GM18870 (cell line): ENCODE measurements around the gene BCAR1.
A peak's percentile ranks its signal among the peaks of the same experiment; 100 is the strongest.
"Not testable (repeated sequence)": the region's sequence is repeated elsewhere in the genome, so short reads cannot be mapped to it uniquely, and the experiment has no call there.

ENCODE experiments used
- ATAC-seq: cut with Tn5 transposase; IDR thresholded peaks from one replicate; pipeline ENCODE4 v1.9.1; 2021; ENCODE audit warnings: moderate library complexity; ENCODE audit not compliant: unreplicated experiment

The BCAR1 gene

GRCh38 chr16:75256059-75256571 is 4.7 kb upstream of the BCAR1 start:
- no peak for ATAC-seq

GRCh38 chr16:75254359-75254837 is 3.0 kb upstream of the BCAR1 start:
- ATAC-seq, result no peak

DNA sequence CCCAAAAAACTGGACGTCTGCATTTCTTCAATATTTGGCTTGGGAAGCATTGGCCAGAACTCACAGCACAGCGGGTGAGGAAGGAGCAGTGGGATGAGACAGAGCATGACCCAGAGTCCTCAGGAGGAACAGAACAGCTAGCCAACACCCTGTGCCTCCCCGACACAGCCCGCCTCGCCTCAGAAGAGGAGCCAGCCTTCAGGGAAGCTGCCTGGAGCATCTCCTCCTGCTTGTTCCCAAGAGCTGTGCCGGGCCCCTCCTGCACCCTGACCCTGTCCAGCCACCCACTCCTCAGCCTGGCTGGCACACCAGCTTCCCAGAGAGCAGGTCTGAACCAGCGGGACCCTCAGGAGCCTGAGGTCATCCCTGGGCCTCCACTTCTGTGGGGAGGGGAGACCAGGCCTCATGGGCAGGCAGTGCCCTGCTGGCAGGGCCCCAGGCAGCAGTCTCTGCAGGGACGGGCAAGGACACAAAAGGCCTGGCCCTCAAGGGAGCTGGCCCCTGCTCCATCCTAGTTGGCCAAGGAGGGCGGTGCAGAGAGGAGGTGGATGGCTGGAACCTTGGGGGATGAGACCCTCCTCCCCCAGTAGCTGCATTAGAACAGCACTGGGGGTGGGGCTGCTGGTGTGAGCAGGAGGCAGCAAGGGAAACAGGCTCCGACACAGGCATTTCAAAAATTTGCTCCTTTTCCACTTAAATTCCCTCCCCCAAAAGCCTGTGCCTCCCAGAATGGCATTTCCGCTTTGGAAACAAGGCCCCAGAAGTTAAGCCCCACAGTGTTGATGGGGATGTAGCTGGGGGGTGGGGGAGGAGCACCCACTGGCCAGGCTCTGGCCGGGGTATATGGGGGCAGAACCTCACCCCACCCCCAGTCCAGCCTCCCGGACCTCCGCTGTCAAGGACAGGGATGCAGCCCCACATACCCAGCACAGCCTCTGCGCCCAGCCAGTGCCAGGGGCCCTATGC is 1.8 kb upstream of the BCAR1 start:
- no peak for ATAC-seq

DNA sequence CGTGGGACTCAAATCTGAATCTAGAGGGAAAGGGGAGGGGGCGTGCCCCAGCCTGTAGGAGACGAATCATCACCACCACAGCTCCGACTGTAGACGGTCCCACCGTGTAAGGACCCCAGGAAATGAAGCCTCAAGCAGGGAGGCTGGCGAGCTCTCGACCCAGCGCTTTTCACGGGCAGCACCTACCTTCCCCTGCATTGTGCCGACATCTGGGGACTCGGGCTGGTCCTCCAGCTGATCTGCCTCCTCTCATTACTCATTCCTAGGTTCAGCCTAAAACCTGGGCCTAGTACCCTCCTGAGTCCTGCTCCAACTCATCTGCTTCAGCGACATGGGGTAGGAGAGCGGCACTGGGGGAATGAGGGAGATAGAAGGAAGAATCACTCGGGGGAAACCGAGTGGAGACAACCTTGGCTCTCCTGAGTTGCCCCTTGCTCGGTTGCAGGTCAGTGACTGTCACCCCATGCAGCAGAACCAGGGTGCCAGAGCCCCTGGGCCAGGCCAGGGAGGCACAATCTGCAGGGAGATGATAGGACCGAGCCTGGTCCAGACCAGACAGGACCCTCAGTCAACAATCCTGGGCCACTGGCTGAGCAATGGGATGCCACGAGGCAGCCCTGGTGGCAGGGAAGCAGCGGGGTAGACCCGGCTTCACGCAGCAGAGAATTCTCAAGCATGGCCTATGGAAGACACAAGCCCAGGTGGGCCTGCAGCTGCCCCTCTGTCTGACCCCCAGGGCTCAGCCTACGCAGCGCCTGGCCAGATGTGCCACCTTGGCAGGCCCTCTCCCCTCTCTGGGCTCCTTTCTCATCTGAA is 833 bp upstream of the BCAR1 start:
- ATAC-seq, result no peak

DNA sequence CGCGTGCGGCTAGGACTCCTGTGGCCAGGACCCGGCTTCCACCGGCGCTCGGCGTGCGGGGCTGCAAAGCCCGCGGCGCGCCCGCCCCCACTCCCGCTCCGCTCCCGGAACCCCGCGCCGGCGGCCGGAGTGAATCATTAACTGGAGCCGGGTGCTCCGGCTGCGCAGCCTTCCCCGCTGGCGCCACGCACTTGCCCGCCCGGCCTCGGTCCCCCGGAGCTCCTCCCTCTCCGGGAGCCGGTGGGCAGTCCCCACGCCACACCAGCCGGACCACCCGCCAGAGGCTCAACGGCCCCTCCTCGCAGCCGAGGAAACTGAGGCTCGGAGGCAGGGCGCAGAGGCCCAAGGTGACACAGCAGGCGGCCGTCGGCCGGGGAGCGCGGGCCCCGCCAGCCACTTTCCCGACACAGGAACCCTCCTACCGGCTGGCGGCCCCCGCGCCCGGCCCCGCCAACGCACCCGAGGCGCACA is 580 bp downstream of the BCAR1 start:
- ATAC-seq, result no peak

DNA sequence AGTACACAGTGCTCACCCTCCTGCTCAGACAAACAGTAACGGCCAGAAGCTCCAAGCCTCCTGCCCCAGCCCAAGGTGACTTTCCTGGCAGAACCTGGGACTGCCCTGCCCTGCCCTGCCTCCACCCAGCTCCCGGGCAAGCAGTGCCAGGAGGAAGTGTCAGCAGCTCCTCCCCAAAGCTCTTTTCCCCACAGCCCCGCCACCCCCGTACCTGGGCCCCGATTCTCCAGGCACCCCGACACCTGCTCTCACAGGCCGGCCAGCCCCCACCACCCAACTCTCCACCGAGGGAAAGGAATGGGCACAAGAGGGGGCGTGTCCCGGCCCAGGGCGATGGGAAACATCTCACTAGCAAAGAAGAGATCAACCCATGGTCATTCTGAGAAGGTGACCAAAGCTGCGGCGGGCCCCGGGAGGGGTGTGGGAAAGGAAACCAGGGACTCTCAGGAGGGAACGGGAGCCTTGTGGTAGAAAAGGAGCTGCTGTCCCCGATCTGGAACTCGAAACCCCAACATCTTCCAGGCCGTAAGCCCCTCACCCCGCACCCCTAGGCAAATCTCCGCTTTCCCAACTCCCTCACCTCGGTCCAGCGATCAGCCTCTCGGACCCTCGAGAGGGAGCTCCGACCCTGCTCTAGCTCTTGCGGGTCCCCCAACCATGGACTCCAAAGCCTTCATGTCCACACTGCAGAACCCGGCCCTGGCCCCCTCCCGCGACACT is 1.2 kb downstream of the BCAR1 start:
- no peak for ATAC-seq

GRCh38 chr16:75249441-75249840 is 2.0 kb downstream of the BCAR1 start:
- ATAC-seq, result no peak

DNA sequence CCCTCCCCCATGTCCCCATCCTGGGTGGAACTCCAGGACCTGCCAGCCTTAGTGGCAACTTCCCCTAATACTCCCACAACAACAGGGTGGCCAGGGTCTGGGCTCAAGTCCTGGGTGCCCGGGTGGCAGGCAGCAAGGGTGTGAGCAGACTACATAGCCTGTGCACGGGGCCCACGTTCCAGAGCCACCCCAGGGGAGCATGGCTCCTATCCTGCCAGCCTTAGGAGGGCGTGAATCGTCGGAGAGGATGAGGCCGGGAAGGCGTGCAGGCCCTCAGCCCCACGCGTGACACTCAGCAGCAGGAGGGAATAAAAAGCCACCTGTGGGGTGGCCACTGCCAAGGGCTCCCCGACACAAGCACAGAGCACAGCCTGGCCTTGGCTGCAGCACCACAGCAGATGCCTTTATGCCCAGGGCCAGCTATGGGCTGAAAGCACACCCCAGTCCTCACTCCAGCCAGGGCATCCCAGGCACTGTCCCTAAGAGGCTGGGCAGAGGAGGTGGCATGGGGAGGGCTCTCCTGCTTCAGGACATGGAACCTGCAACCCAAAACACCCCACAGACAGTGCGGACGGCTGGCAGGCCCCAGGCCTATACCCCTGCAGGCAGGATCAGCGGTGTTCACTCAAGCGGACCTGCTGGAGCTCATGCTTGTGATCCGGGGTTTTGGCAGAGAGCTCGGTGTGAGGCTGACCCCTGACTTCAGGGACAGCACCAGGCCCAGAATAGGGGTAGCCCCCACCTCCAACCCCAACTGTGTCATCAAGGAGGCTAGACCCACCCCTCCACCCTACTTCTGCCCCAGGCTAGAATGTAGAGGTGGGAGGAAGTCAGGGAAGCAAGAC is 2.7 kb downstream of the BCAR1 start:
- no peak for ATAC-seq

DNA sequence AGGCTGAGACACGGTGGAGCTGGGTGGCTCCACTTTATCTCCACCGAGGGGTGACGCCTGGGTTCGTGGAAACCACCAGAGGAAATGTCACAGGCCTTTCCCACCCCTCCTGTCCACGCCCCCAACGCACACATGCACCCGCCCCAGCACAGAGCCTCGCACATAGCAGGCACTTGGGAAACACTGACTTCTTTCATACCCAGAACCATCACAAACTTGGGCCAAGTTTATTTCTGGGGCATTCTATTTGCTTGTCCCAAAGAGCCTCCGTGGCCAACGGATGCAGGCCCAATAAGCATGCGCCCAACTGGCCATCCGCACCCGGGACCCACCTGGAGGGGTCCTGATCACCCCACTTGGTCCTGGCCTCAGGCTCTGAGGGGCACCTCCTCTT is 3.3 kb downstream of the BCAR1 start:
- no peak for ATAC-seq

GRCh38 chr16:75247249-75247648 is 4.2 kb downstream of the BCAR1 start:
- ATAC-seq, result no peak

DNA sequence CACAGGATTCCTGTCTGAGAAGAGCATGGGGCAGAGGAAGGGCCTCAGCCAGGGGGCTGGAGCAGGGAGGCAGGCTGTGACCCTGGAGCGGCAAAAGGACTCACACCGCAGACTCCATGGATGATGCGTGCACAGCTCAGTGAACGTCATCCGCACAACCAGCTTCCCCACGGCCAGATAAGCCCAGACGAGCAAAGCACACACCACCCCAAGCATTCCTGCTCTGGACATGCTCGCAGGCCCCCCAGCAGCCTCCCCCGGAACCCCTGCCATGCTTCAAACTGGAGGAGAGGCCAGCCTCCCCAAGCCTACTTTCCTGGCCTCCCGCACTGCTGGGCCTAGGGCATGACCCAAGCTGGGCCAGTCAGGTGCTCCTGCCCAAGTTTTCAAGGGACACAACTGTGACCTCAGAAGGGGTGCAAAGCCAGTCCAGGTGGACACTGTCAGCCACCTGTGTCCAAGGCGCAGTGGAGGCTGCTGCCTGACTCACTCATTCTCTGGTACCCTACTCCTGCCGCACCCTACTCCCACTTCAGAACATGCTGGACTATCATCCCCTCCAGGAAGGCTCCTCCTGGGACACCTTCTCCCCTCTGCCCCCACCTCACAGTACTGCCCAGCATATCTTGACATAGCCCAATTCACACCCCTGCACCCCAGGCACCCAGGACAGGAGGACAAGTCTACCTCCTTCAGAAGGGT is 4.8 kb downstream of the BCAR1 start:
- no peak for ATAC-seq

GRCh38 chr16:75244844-75245758 is 6.3 kb downstream of the BCAR1 start:
- peak; percentile 44 for ATAC-seq

DNA sequence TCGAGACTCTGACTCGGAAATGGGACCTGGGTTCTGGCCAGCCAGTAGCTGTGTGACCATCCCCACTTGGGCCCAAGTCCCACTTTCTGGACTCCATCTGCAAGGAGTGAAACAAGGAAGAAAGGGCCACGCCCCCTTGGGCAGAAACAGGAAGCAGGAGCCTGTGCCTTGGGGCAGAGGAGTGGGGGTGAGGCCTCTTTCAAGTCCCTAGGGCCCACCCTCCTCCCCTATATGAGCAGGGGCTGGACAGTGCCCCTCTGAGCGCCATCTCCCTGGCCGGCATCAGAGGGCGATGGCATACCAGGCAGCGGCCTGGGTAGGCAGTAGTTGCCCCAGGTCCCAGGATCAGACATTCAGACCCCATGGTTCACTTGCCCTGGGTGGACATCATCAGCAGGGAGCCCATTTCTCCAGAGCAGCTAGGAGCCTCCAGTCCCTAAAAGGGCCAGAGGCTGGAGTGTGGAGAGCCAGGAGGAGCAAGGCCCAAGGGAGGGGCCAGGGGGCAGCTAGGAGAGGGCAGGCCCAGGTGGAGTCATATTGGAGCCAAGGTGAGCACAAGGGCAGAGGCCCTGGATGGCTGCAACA is 7.1 kb downstream of the BCAR1 start:
- ATAC-seq, result no peak

GRCh38 chr16:75243667-75244224 is 7.7 kb downstream of the BCAR1 start:
- ATAC-seq, result no peak

- not testable (repeated sequence) for ATAC-seq
Measured at GRCh38 chr16:75242436-75243078, 8.9 kb downstream of the BCAR1 start.

- ATAC-seq, result no peak
Measured at GRCh38 chr16:75241955-75242354, 9.5 kb downstream of the BCAR1 start.

DNA sequence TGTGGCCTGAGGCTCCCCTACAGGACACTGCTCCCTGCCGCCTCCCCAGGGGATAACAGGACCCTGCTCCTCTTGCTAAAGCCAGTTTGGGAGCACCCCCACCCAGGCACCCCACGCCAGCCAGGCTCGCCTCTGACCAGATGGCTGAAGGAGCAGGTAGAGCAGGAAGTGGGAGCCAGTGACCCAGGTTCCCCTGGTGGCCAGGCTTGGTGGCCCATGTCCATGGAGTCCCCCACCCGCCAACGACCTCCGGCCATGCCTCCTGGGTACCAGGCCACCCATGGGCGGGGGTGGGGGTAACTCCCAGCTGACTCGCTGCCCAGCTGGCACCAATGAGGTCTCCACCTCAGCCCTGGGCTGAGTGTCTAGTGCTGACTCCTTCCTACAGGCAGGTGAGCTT is 10.0 kb downstream of the BCAR1 start:
- no peak for ATAC-seq
